Measurements from ENCODE around the gene DTD1.

Gene DTD1

GRCh38 chr20:18737140-18737539 is 149.3 kb downstream of the DTD1 start:
- Histone ChIP-seq H3K27ac (no peak overlapping the region), H3K27me3 (no peaks in the 10 kb centered on the region), H3K36me3 (no peaks in the 10 kb centered on the region), H3K4me1 (ENCODE audit: control insufficient read depth in 1 of 2, insufficient read depth in 1 of 2, low read depth in 1 of 2, low read length in 1 of 2) (no peaks in the 10 kb centered on the region), H3K9me3 (no peaks in the 10 kb centered on the region), H3K4me3 (ENCODE audit: low read depth in 1 of 2, low read length in 1 of 2) (no peak overlapping the region)
- no peak for TF ChIP-seq CTCF (IDR thresholded peaks at IDR 0.05)

- H3K9me3 ChIP-seq = no peaks in the 10 kb centered on the region
- no peak for TF ChIP-seq CTCF (IDR thresholded peaks at IDR 0.05)
- H3K4me3 ChIP-seq (ENCODE audit: low read depth in 1 of 2, low read length in 1 of 2) = no peak overlapping the region
- no peak overlapping the region for H3K27ac ChIP-seq
- no peaks in the 10 kb centered on the region for H3K4me1 ChIP-seq (ENCODE audit: control insufficient read depth in 1 of 2, insufficient read depth in 1 of 2, low read depth in 1 of 2, low read length in 1 of 2)
- no peaks in the 10 kb centered on the region for H3K36me3 ChIP-seq
- H3K27me3 ChIP-seq = no peaks in the 10 kb centered on the region
These were observed 150.2 kb downstream of the DTD1 start for GRCh38 chr20:18738055-18738454.

GRCh38 chr20:18738888-18739287 is 151.0 kb downstream of the DTD1 start:
- Histone ChIP-seq H3K27me3 (no peaks in the 10 kb centered on the region), H3K27ac (no peak overlapping the region), H3K4me1 (ENCODE audit: control insufficient read depth in 1 of 2, insufficient read depth in 1 of 2, low read depth in 1 of 2, low read length in 1 of 2) (no peaks in the 10 kb centered on the region), H3K9me3 (no peaks in the 10 kb centered on the region), H3K4me3 (ENCODE audit: low read depth in 1 of 2, low read length in 1 of 2) (no peak overlapping the region), H3K36me3 (no peaks in the 10 kb centered on the region)
- no peak for TF ChIP-seq CTCF (IDR thresholded peaks at IDR 0.05)

- Histone ChIP-seq H3K36me3 (no peaks in the 10 kb centered on the region), H3K27me3 (no peaks in the 10 kb centered on the region), H3K9me3 (no peaks in the 10 kb centered on the region), H3K4me1 (ENCODE audit: control insufficient read depth in 1 of 2, insufficient read depth in 1 of 2, low read depth in 1 of 2, low read length in 1 of 2) (no peaks in the 10 kb centered on the region), H3K27ac (no peak overlapping the region), H3K4me3 (ENCODE audit: low read depth in 1 of 2, low read length in 1 of 2) (no peak overlapping the region)
- no peak for TF ChIP-seq CTCF (IDR thresholded peaks at IDR 0.05)
These were observed 151.9 kb downstream of the DTD1 start for GRCh38 chr20:18739751-18740166.

GRCh38 chr20:18740726-18741125 is 152.9 kb downstream of the DTD1 start:
- Histone ChIP-seq H3K27me3 (no peaks in the 10 kb centered on the region), H3K4me1 (ENCODE audit: control insufficient read depth in 1 of 2, insufficient read depth in 1 of 2, low read depth in 1 of 2, low read length in 1 of 2) (no peaks in the 10 kb centered on the region), H3K4me3 (ENCODE audit: low read depth in 1 of 2, low read length in 1 of 2) (no peak overlapping the region), H3K36me3 (no peaks in the 10 kb centered on the region), H3K27ac (no peak overlapping the region), H3K9me3 (no peaks in the 10 kb centered on the region)
- no peak for TF ChIP-seq CTCF (IDR thresholded peaks at IDR 0.05)

- no peaks in the 10 kb centered on the region for H3K9me3 ChIP-seq
- no peak overlapping the region for H3K4me3 ChIP-seq (ENCODE audit: low read depth in 1 of 2, low read length in 1 of 2)
- H3K4me1 ChIP-seq (ENCODE audit: control insufficient read depth in 1 of 2, insufficient read depth in 1 of 2, low read depth in 1 of 2, low read length in 1 of 2) = no peaks in the 10 kb centered on the region
- H3K27me3 ChIP-seq = no peaks in the 10 kb centered on the region
- no peak for TF ChIP-seq CTCF (IDR thresholded peaks at IDR 0.05)
- H3K36me3 ChIP-seq = no peaks in the 10 kb centered on the region
- no peak overlapping the region for H3K27ac ChIP-seq
These were observed 155.0 kb downstream of the DTD1 start for GRCh38 chr20:18742841-18743240.
